Epithelial cell of umbilical artery (primary cell): ENCODE results near the gene TCF7L2. TPM values are rescaled to one million over a fixed set of nuclear protein-coding genes. Genes with fewer than 3 reads are reported as not detected.

ENCODE experiments used
- total RNA-seq: library from RNA; depleted of rRNA; stranded (reverse); fragments of >200 nt; gene quantifications from 2 replicates; pipeline ENCODE4 v1.2.3, GENCODE V29; 2014

TCF7L2 gene
- 1.3 and 1.8 TPM in 2 replicates for total RNA-seq

GRCh38 chr10:112949875-112950507 is at the start of gene TCF7L2:
TSS of gene TCF7L2 (plus strand) at chr10:112950247. CDS start at chr10:112950757, 510 bp downstream.

